HEK293 (cell line): ENCODE results near the gene CAD.
A peak's percentile ranks its signal among the peaks of the same experiment; 100 is the strongest.

Experiments used
- CTCF ChIA-PET: fragments of 350-600 bp; formaldehyde crosslinking; extraction: SDS; loops from one replicate; lab custom pipeline; 2021; ENCODE audit warnings: antibody characterized with exemption; lab: Yijun Ruan, JAX
- POLR2A ChIA-PET: fragments of 300-600 bp; formaldehyde crosslinking; extraction: SDS; loops from one replicate; lab custom pipeline; 2020; ENCODE audit warnings: antibody characterized with exemption, inconsistent platforms; lab: Yijun Ruan, JAX
- H3K27ac ChIP-seq: fragments of 200-500 bp; sonication (Bioruptor generic); 2 replicates; pipeline ENCODE4 v1.5.1; 2014; ENCODE audit warnings: low read depth, low read length, control low read depth, inconsistent platforms; ENCODE audit errors: extremely low read depth
- H3K36me3 ChIP-seq, 2 experiments: fragments of 200-500 bp in 1 of 2; sonication (Bioruptor generic) in 1 of 2; 1 replicate in 1 of 2; 2 replicates in 1 of 2; pipeline ENCODE4 v1.5.1; 2014 to 2017; ENCODE audit warnings: inconsistent platforms in 2 of 2, low read length in 2 of 2; ENCODE audit not compliant: control insufficient read depth in 2 of 2, insufficient read depth in 1 of 2
- H3K4me1 ChIP-seq: fragments of 200-500 bp; sonication (Bioruptor generic); 2 replicates; pipeline ENCODE4 v1.5.1; 2014; ENCODE audit warnings: mild to moderate bottlenecking, low read length, inconsistent platforms; ENCODE audit not compliant: control insufficient read depth, insufficient read depth
- H3K4me3 ChIP-seq: 2 replicates; pipeline ENCODE4 v1.5.1; 2011; ENCODE audit warnings: low read depth, mild to moderate bottlenecking, control low read depth, low read length, moderate library complexity
- H3K9me3 ChIP-seq: fragments of 200-500 bp; sonication (Bioruptor generic); 2 replicates; pipeline ENCODE4 v1.5.1; 2014; ENCODE audit warnings: low read depth, low read length, inconsistent platforms; ENCODE audit not compliant: control insufficient read depth, insufficient read depth
- ATF2 ChIP-seq: fragments of 450-650 bp; formaldehyde crosslinking; IDR thresholded peaks from 2 replicates; pipeline ENCODE4 v1.5.1; 2016; ENCODE audit warnings: missing biosample characterization, missing genetic modification characterization, low read depth
- CTCF ChIP-seq: fragments of 450-650 bp; formaldehyde crosslinking; IDR thresholded peaks from 2 replicates; pipeline ENCODE4 v1.5.1; 2016; ENCODE audit warnings: missing biosample characterization, missing genetic modification characterization
- FEZF1 ChIP-seq: fragments of 450-650 bp; formaldehyde crosslinking; IDR thresholded peaks from 2 replicates; pipeline ENCODE4 v1.5.1; 2016; ENCODE audit warnings: missing biosample characterization, missing genetic modification characterization
- HOXD13 ChIP-seq: sonication (generic); formaldehyde crosslinking; IDR thresholded peaks from 2 replicates; pipeline ENCODE4 v1.8.0; 2022; ENCODE audit warnings: missing genetic modification reagents, borderline replicate concordance
- PRDM10 ChIP-seq: fragments of 450-650 bp; formaldehyde crosslinking; IDR thresholded peaks from 2 replicates; pipeline ENCODE4 v1.5.1; 2016; ENCODE audit warnings: missing biosample characterization, missing genetic modification characterization
- PRDM4 ChIP-seq: fragments of 450-650 bp; formaldehyde crosslinking; IDR thresholded peaks from 2 replicates; pipeline ENCODE4 v1.5.1; 2017; ENCODE audit warnings: missing biosample characterization, missing genetic modification characterization
- WT1 ChIP-seq: fragments of 450-650 bp; formaldehyde crosslinking; IDR thresholded peaks from 2 replicates; pipeline ENCODE4 v1.5.1; 2016; ENCODE audit warnings: missing biosample characterization, missing genetic modification characterization
- ZBTB8A ChIP-seq: fragments of 450-650 bp; formaldehyde crosslinking; IDR thresholded peaks from 2 replicates; pipeline ENCODE4 v1.5.1; 2016; ENCODE audit warnings: missing biosample characterization, missing genetic modification characterization
- ZNF112 ChIP-seq: fragments of 450-650 bp; formaldehyde crosslinking; IDR thresholded peaks from 2 replicates; pipeline ENCODE4 v1.5.0; 2017; ENCODE audit warnings: missing biosample characterization, missing genetic modification characterization
- ZNF138 ChIP-seq: fragments of 450-650 bp; formaldehyde crosslinking; IDR thresholded peaks from 2 replicates; pipeline ENCODE4 v1.5.1; 2016; ENCODE audit warnings: missing biosample characterization, missing genetic modification characterization, borderline replicate concordance
- ZNF2 ChIP-seq: fragments of 450-650 bp; formaldehyde crosslinking; IDR thresholded peaks from 2 replicates; pipeline ENCODE4 v1.5.1; 2016; ENCODE audit warnings: missing biosample characterization, missing genetic modification characterization
- ZNF211 ChIP-seq: fragments of 450-650 bp; formaldehyde crosslinking; IDR thresholded peaks from 2 replicates; pipeline ENCODE4 v1.5.1; 2016; ENCODE audit warnings: low read depth, missing biosample characterization, missing genetic modification characterization
- ZNF335 ChIP-seq: fragments of 450-650 bp; formaldehyde crosslinking; conservative IDR thresholded peaks from 2 replicates; pipeline ENCODE4 v1.5.1; 2016; ENCODE audit warnings: missing biosample characterization, missing genetic modification characterization
- ZNF366 ChIP-seq: fragments of 450-650 bp; formaldehyde crosslinking; conservative IDR thresholded peaks from 2 replicates; pipeline ENCODE4 v1.5.1; 2016; ENCODE audit warnings: missing biosample characterization, missing genetic modification characterization
- ZNF433 ChIP-seq: fragments of 450-650 bp; formaldehyde crosslinking; IDR thresholded peaks from 2 replicates; pipeline ENCODE4 v1.5.1; 2016; ENCODE audit warnings: missing biosample characterization, missing genetic modification characterization, low read depth
- ZNF510 ChIP-seq: fragments of 450-650 bp; formaldehyde crosslinking; IDR thresholded peaks from 2 replicates; pipeline ENCODE4 v1.5.1; 2018; ENCODE audit warnings: mild to moderate bottlenecking, missing genetic modification characterization, missing biosample characterization; ENCODE audit not compliant: insufficient replicate concordance
- ZNF600 ChIP-seq: fragments of 450-650 bp; formaldehyde crosslinking; IDR thresholded peaks from 2 replicates; pipeline ENCODE4 v1.5.1; 2016; ENCODE audit warnings: missing biosample characterization, missing genetic modification characterization
- ZNF692 ChIP-seq: fragments of 450-650 bp; formaldehyde crosslinking; IDR thresholded peaks from 2 replicates; pipeline ENCODE4 v1.5.1; 2016; ENCODE audit warnings: missing biosample characterization, missing genetic modification characterization
- ZNF785 ChIP-seq: fragments of 450-650 bp; formaldehyde crosslinking; IDR thresholded peaks from 2 replicates; pipeline ENCODE4 v1.5.1; 2016; ENCODE audit warnings: missing biosample characterization, missing genetic modification characterization
- ZNF843 ChIP-seq: fragments of 450-650 bp; formaldehyde crosslinking; IDR thresholded peaks from 2 replicates; pipeline ENCODE4 v1.5.1; 2016; ENCODE audit warnings: missing biosample characterization, missing genetic modification characterization
- TF ChIP-seq, protein P1 (sequence below): fragments of 450-650 bp; formaldehyde crosslinking; IDR thresholded peaks from 2 replicates; pipeline ENCODE4 v1.5.1; 2016; ENCODE audit warnings: missing biosample characterization, missing genetic modification characterization

Gene CAD

GRCh38 chr2:27191070-27191829 is 25.9 kb upstream of the CAD start (continued):
- TF ChIP-seq CTCF (tag by site-specific recombination) (peak; percentile 56; the same call in 1 of the 2 replicates), ZNF211 (tag by site-specific recombination) (no peak), PRDM4 (no peak)
- TF ChIP-seq, protein P1, sequence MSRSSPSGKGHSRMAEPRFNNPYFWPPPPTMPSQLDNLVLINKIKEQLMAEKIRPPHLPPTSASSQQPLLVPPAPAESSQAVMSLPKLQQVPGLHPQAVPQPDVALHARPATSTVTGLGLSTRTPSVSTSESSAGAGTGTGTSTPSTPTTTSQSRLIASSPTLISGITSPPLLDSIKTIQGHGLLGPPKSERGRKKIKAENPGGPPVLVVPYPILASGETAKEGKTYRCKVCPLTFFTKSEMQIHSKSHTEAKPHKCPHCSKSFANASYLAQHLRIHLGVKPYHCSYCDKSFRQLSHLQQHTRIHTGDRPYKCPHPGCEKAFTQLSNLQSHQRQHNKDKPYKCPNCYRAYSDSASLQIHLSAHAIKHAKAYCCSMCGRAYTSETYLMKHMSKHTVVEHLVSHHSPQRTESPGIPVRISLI (tag by site-specific recombination): no peak
- TF ChIP-seq, all 188 proteins: peak for 2

DNA sequence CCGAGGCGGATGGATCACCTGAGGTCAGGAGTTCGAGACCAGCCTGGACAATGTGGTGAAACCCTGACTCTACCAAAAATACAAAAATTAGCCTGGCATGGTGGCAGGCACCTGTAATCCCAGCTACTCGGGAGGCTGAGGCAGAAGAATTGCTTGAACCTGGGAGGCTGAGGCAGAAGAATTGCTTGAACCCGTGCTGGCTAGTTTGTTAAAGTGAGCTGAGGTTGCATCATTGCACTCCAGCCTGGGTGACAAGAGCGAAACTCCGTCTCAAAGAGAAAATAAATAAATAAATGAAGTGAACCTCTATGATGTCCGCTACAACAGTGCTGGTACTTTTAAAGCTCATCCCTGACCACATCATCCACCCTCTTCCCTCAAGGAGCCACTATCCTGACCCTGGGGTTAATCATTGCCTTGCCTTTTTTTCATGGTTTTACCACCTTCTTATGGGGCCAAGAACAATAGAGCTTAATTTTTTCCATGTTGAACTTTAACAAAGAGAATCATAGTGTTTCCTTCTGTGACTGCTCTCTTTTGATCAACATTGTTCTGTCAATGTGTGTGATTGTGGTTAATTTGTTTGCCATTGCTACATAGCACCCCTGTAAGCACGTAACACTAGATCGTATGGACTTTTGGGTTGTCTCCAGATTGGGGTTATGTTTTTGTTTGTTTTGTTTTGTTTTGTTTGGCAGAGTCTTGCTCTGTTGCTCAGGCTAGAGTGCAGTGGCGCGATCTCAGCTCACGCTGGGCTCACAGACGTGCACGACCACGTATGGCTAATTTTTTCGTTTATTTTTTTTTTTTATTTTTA is 22.4 kb upstream of the CAD start:
- no peak overlapping the region for H3K27ac ChIP-seq
- H3K36me3 ChIP-seq: peaks cover 0 to 6% of the 10 kb centered on the region in 2 experiments; a peak in 1 of 3 replicates
- no peaks in the 10 kb centered on the region for H3K9me3 ChIP-seq
- ChIA-PET CTCF (interaction anchor here (0.6 to 1.5 kb wide), 3 partner anchors 9 to 233 kb away, joined by 3 to 5 read pairs (median 3); no protein-coding TSS in a partner anchor), POLR2A (interaction anchor here (0.7 kb wide), 1 partner anchor 85 kb away, joined by 3 read pairs; no protein-coding TSS in a partner anchor)
- peaks cover 3% of the 10 kb centered on the region; the same call in 1 of the 2 replicates for H3K4me1 ChIP-seq
- no peak overlapping the region for H3K4me3 ChIP-seq
- peak; percentile 35 for TF ChIP-seq ZNF335 (tag by site-specific recombination)
- TF ChIP-seq ZNF2 (tag by site-specific recombination): no peak
- TF ChIP-seq ATF2 (tag by site-specific recombination): no peak
- no peak for TF ChIP-seq ZBTB8A (tag by site-specific recombination)
- TF ChIP-seq FEZF1: peak; percentile 93
- TF ChIP-seq HOXD13 (CRISPR knock-in tag): no peak
- TF ChIP-seq ZNF433: no peak
- peak; percentile 12; the same call in 1 of the 2 replicates for TF ChIP-seq ZNF600 (tag by site-specific recombination)
- TF ChIP-seq ZNF510 (tag by site-specific recombination): no peak
- TF ChIP-seq WT1: 0 out of 2 replicates have a peak, but pooled peaks have one; percentile 20
- peak; percentile 45; the same call in 1 of the 2 replicates for TF ChIP-seq ZNF692
- TF ChIP-seq ZNF785 (tag by site-specific recombination): no peak
- 0 out of 2 replicates have a peak, but pooled peaks have one; percentile 24 for TF ChIP-seq ZNF366
- peak; percentile 49 for TF ChIP-seq PRDM10 (tag by site-specific recombination)
- no peak for TF ChIP-seq ZNF112 (tag by site-specific recombination)
- TF ChIP-seq ZNF843 (tag by site-specific recombination): no peak
- no peak for TF ChIP-seq ZNF138
